GM19468 (cell line): ENCODE measurements around the gene SGK1.
"Not testable (repeated sequence)": the region's sequence is repeated elsewhere in the genome, so short reads cannot be mapped to it uniquely, and the experiment has no call there.

ENCODE experiments used
- ATAC-seq: cut with Tn5 transposase; IDR thresholded peaks from one replicate; pipeline ENCODE4 v1.9.1; 2021; ENCODE audit warnings: mild to moderate bottlenecking, moderate library complexity, moderate number of reproducible peaks; ENCODE audit not compliant: unreplicated experiment; ENCODE audit errors: extremely low read depth

The SGK1 gene

DNA sequence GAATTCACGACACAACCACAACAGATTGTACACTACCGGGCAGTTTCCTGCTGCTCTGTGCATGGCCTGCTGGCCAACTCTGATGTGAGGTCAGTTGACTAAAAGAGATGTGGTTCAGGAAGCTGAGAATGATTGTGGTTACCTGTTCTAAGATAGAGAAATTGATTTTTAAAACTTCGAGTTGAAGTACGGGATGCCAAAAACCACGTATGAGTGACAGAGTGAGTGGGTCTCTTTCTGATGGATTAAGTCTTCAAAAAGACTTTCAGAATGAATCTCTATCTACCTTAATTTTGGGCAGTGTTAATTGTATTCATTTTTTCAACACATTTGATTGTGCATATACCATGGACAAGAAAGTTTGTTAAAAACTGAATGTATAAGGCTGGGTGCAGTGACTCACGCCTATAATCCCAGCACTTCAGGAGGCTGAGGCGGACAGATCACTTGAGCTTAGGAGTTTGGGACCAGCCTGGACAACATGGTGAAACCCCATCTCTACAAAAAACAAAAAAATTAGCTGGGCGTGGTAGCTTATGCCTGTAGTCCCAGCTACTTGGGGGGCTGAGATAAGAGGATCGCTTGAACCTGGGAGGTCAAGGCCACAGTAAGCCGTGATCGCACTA is 121.2 kb downstream of the SGK1 start:
- ATAC-seq, result no peak

DNA sequence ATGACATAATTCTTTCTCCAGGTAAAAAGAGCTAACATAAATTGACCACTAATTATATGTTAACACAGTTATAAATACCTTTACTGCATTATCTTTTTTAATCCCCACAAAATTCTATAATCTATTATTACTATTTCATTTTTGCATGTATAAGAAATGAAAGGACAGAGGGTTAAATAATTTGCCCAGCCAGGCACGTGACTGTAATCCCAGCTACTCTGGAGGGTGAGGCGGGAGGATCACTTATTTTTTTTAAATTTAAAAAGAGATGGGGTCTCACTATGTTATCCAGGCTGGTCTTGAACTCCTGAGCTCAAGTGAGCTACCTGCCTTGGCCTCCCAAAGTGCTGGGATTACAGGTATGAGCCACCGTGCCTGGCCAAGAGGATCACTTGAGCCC is 121.9 kb downstream of the SGK1 start:
- no peak for ATAC-seq

DNA sequence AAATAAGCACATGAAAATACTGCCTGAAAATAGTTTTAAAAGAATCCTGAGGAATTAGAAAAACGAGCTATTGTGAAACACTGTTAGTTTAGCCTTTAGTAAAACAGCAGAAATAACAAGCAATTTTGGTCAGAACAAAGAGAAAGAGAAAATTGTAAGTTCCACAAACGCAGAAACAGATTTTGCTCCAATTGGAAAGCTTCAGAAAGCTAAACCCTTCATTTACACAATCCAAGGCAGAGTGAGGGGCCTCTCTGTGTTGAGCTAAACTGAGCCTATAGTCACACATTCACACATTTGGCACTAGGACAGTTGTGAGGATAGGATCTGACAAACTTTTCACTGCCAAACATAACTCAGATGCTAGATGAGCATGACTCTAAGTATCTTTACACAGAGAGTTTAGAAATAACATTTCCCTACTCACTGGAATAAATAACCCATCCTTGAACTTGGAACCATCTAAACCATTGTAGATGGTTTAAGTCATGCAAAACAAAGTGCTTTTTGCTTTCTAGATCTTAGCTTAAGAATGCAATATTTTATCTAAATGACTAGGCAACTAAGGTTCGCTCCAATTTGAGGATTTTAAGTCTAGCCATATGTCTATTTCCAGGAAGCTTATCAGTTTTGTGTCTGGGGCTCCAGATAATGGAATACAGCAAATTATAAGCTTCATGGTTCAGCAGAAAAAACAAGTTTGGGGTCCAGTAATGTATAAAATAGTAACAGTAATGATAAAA is 122.6 kb downstream of the SGK1 start:
- no peak for ATAC-seq

DNA sequence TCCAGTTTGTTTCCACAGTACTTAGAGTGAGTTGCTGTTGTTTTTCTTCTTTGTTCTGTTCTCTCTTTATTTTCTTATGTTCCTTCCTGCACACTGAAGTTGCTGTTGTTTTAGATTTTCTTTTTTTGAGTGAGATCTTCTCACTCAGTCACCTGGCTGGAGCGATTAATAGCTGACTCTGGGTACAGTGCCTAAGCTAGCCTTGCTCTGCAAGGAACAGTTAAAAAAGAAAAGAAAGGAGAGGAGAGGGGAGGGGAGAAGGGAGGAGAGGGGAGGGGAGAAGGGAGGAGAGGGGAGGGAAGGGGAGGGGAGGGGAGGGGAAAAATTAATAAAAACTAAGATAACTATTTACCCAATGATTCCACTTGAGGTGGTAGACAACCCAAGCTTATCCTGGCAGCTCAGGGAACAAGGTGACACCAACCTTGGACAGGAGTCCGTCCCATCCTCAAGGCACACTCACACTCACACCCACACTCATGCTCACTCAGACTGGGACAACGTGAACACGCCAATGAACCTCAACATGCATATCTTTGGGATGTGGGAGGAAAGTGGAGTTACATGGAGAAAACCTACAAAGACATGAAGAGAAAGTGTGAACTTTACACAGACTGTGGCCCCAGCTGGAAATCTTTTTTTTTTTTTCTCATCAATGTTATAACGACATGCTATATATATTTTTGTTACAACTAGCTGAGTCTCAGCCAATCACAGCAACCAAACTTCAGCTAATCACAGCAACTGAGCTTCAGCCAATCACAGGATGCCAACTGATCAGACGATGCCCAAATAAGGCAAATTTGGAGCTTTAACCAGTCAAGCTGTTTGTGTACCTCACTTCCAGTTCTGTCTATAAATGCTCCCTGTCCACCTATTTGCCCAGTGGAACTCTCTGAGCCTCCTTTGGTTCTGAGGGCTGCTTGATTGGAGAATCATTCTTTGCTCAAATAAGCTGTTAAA is 124.1 kb downstream of the SGK1 start:
- no peak for ATAC-seq

DNA sequence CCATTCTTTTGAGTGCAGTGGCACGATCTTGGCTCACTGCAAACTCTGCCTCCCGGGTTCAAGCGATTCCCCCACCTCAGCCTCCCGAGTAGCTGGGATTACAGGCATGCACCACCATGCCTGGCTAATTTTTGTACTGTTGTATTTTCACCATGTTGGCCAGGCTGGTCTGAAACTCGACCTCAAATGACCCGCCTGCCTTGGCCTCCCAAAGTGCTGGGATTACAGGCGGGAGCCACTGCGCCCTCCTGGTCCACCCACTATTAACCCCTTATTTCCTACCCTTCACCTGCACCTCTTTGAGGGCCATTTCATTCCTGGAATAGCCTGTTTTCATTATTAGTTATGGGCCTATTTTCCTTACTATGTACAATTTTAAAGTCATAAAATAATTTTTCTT is 125.3 kb downstream of the SGK1 start:
- ATAC-seq, result not testable (repeated sequence)

DNA sequence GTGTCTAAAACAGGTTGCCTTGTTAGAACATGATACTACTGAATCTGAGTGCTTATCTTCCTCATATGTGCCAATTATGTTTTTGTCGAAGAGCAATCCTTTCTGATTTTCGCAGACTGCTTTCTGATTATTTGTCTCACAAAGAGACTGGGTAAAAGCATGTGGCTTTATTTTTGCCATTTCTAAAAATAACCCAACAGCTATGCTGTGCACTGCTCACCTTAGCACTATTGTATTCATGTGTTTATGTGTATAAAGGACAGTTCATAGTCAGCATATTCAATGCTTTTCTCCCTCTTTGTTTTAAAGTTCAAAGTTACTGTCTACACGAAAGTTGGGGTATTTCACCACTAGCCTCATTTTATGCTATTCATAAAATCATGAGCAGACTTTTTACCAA is 127.0 kb downstream of the SGK1 start:
- ATAC-seq, result no peak

DNA sequence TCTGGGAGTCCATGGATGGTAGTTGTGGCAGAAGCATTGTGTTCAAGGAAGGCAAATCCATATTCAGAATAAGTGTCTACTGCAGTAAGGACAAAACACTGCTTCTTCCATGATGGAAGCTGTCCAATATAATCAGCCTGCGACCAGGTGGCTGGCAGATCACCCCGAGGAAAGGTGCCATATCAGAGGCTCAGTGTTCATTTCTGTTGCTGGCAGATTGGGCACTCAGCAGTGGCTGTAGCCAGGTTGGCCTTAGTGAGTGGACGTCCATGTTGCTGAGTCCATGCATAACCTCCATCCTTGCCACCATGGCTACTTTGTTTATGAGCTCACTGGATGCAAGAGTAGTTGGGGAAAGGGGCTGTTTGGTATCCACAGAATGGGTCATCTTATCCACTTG is 130.2 kb downstream of the SGK1 start:
- no peak for ATAC-seq

DNA sequence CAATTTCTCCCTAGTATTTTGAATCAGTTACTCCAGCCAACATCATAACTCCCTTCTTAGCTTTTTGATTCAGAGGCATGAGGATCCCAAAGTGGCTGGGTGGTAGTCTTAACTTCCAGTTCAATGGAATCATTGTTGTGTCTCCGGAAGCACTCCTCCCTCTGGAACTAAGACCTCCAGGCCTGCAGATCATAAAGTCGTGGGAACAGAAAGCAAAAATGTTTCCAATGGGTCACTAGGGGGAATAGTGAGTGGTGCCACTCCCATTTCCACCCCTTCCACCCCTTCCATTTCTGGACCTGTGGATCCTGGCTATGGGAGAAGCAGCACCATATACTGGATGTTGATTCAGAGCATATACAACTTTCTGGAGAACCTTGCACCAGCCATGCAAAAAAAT is 130.8 kb downstream of the SGK1 start:
- no peak for ATAC-seq

DNA sequence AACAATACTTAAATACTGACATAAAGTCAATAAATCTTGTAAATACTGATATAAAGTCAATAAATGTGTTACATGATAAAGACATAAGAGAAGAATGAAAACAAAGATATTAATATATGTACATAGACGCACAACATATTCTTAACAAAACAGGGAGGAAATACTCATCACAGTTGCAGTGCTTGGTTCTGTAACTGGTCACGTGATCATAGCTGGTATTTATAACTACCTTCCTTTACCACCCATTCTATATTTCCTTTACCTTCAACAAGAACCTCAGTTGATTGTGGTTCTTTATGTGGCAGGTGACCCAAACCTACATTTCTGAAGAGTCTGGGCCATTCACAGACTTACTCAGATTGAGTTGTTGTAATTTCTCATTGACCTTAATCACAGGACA is 131.6 kb downstream of the SGK1 start:
- no peak for ATAC-seq

DNA sequence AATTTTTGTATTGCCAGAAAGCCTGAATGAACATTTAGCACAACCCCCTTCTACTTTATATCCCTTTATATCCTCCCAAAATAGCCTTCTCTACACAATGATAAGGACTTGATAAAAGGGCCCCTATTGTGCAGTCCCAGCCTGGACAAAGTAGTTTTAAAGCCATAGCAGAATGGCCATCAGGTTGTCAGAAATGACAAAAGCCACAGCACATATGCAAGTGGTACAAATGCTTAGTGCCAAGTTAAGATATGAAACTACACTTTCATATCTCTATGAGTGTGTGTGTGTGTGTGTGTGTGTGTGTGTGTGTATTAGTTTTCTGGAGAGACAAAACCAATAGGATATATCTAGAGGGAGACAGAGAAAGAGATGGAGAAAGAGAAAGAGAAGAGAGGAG is 132.6 kb downstream of the SGK1 start:
- ATAC-seq, result no peak

DNA sequence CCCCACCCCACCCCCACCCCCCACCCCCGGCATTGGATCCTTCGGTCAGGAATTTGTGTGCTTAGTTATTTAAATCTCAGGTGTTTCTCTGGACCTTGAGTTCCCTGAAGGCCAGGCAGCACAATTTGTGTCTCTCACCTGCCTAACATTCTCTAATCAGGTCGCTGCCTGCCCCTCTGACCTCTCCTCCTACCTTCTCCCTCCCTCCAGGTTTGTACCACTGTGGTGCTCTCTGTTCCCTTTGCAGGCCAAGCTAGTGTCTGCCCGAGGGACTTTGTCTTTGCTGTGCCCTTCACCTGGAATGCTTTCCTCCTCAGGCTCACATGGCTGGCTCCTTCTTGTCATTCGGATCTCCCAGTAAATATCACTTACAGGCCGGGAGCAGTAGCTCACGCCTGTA is 134.1 kb downstream of the SGK1 start:
- ATAC-seq, result no peak

DNA sequence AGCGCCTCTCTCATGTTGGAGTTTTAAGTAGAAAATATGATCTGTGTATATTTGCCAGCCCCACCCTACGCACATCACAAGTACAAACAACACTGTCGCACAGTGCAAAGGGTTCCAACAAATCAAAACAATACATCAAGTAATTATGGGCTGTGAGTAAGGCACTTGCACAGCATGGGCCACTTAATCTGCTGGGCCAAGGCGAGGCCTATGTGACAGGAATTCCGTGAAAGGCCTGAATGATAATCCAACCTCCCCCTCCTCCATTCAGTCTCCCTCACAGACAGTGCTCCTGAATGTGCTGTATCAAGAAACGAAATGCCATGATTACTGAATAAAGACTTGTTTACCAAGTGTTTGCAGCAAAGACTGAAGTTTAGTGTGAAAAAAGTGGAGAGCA is 135.4 kb downstream of the SGK1 start:
- no peak for ATAC-seq

DNA sequence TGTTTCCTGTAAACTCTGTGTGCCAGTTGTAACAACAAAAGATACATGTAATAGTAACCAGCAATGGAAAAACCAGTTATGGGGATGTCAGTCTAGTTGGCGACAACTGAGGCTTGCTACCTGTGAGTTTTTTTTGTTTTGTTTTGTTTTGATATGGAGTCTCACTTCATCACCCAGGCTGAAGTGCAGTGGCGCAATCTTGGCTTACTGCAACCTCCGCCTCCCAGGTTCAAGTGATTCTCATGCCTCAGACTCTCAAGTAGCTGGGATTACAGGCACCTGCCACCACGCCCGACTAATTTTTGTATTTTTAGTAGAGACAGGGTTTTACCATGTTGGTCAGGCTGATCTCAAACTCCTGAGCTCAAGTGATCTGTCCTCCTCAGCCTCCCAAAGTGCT is 136.2 kb downstream of the SGK1 start:
- ATAC-seq, result not testable (repeated sequence)

DNA sequence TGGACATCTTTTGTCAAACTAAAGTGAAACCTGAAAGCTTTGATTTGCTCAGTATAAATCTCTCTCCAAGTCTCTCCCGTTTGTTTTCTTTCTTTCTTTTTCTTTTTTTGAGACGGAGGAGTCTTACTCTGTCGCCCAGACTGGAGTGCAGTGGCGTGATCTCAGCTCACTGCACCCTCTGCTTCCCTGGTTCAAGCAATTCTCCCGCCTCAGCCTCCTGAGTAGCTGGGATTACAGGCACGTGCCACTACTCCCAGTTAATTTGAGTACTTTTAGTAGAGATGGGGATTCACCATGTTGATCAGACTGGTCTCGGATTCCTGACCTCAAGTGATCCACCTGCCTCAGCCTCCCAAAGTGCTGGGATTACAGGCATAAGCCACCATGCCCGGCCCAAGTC is 136.7 kb downstream of the SGK1 start:
- ATAC-seq, result not testable (repeated sequence)

DNA sequence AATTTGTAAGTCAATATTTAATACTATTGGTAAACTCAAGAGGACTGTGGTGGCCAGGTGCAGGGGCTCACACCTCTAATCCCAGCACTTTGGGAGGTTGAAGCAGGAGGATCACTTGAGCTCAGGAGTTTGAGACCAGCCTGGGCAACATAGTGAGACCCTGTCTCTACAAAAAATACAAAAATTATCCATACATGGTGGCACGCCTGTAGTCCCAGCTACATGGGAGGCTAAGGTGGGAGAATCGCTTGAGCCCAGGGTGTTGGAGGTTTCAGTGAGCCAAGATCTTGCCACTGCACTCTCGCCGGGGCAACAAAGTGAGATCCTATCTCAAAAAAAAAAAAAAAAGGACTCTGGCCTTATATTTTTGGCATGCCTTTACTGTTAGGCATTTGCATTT is 137.4 kb downstream of the SGK1 start:
- ATAC-seq, result not testable (repeated sequence)

DNA sequence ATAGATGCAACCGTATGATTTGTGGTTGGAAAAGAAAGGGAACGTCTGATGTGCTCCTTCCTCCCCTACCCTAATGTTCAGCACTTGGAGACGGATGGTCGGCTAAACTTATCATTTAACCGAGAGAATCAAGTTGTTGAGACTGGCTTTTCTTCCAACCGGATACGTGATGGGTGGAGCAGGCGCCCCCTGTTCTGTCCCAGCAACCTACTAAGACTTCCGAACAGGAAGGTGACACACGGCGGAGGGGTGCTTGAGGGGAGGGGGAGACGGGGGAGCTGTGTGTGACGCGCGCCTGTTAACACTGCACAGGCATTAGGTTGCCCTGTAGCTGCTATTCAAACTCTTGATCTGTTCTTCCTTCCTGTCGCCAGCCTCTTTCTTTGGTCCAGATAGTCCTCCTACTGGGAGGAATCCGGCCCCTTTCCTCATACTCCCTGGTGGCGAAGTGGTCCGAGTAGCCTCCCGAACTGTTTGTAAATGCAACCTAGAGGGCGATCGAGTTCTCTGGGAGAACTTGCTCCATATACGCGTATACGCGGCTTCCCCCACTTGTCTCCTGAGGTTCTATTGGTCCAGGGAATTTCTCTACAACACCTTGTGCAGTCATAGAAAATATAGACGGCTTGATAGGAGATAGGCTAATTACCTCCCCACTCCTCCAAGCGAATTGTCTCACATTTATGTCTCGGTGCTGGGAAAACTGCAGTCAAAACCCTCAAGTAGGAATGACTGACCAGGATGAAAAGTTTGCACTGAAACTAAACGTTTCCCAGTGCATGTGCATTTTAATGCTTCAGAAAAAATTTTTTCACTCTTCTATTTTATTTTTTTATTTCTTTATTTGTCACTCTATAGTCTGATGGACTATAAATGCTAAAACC is 139.5 kb downstream of the SGK1 start:
- no peak for ATAC-seq

DNA sequence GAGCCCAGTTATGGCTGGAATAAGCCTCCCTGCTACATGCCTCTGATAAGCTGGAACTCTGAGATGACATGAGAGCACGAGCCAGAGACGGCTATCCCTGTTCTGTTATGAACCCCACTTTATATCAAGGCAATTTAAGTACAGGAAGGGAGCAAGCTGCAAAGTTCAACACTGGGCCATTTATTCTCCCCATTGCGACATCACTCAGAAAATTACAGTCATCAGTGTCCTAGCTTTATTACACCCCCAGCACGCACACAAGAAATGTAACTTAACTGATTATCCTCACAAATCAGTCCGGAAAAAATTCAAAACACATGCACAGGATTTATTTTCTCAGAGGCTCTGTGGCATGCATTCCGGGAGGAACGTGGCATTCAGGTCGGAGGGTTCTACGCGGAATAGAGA is 140.2 kb downstream of the SGK1 start:
- no peak for ATAC-seq

DNA sequence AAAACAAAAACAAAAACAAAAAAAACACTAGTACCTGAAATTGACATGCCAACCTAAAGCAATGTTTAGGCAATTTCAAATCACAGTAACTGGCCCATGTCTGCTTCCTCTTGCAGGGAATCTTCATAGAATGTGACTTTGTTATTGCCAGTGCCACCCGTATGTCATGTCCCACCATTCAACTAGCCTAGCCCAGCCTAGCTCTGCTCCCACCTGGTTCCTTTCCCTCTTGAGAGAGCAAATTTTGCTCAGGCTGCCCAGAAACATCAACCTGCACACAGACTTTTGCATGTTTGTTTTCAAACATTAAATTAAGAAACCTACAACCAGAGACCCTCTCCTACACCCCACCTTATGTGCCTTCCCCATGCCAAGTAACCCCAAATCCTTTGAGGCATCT is 140.7 kb downstream of the SGK1 start:
- ATAC-seq, result no peak

DNA sequence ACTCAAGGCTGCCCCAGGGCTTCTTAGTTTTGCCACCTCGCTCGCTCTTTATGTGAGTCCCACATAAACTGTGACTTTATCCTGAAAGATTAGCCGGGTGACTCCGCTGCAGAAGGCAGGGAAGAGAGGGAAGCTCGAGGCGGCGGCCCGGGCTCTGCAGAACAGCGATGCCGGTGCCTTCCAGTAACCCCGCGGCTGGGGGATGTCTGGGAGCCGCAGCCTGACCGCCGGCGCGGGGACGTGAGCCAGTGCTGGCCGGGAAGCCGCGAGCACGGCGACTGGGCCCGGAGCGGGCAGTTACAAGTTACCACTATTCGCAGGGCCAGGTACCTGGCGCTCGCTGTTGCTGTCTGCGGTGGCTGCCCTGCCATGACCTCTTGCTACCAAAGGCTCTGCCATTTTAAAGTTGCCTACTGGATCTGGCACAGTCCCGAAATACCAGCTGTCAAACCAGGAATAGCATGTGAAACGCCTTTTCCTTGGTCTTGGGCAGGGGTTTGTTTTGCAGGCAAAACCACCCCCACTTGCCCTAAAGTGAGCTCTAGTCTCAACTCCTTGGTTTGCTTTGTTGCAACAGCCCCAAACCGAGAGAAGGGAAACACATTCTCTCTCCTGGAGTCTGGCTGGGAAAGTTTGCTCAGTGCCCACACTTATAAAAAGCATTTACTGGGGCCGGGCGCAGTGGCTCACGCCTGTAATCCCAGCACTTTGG is 141.5 kb downstream of the SGK1 start:
- no peak for ATAC-seq
